GM12874 (cell line): ENCODE measurements around the gene CAMTA1.

Source experiments
- CTCF ChIP-seq: IDR thresholded peaks from 2 replicates; pipeline ENCODE4 v1.5.1; 2011; ENCODE audit warnings: low read depth, mild to moderate bottlenecking, control low read depth, low read length, moderate library complexity; ENCODE audit not compliant: insufficient read depth

CAMTA1 gene

GRCh38 chr1:6827630-6828165 lies 42.4 kb downstream of the CAMTA1 start:
- TF ChIP-seq CTCF, result no peak

GRCh38 chr1:6831366-6831765 lies 46.1 kb downstream of the CAMTA1 start:
- no peak for TF ChIP-seq CTCF

- no peak for TF ChIP-seq CTCF
Measured at GRCh38 chr1:6832531-6833188, 47.4 kb downstream of the CAMTA1 start.

GRCh38 chr1:6833804-6834203 lies 48.5 kb downstream of the CAMTA1 start:
- no peak for TF ChIP-seq CTCF

- TF ChIP-seq CTCF, result no peak
Measured at GRCh38 chr1:6834366-6834765, 49.1 kb downstream of the CAMTA1 start.

GRCh38 chr1:6835139-6835538 lies 49.9 kb downstream of the CAMTA1 start:
- no peak for TF ChIP-seq CTCF

GRCh38 chr1:6842301-6842700 lies 57.0 kb downstream of the CAMTA1 start:
- TF ChIP-seq CTCF, result no peak

GRCh38 chr1:6848816-6849215 lies 63.6 kb downstream of the CAMTA1 start:
- TF ChIP-seq CTCF, result no peak
